ENCODE results near the gene WDR47.

GRCh38 chr1:108957888-108958287 is 84.0 kb downstream of the WDR47 start:
- TF ChIP-seq POLR2A (IDR thresholded peaks at IDR 0.05; ENCODE audit: low read depth, low read length) (no peak), TAF1 (IDR thresholded peaks at IDR 0.05; ENCODE audit: borderline replicate concordance, low read depth, low read length) (no peak), POLR2AphosphoS5 (IDR thresholded peaks at IDR 0.05; ENCODE audit: low read depth, low read length) (no peak)
